ENCODE data around the gene ANLN. TPM values are rescaled to one million over a fixed set of nuclear protein-coding genes. Genes with fewer than 3 reads are reported as not detected.
"Not testable (repeated sequence)": the region's sequence is repeated elsewhere in the genome, so short reads cannot be mapped to it uniquely, and the experiment has no call there.

ANLN gene
- total and polyA plus RNA-seq, 12 donors, result 0.20 to 25.5 (median 2.4) TPM

GRCh38 chr7:36462551-36463137 lies 73.0 kb downstream of the ANLN start:
- no peaks in the 10 kb centered on the region for H3K36me3 ChIP-seq (replicated peaks in 1 of 2)
- WGBS, 4 donors, result 91 to 93% (median 92%) methylated on average over 6 of the region's 6 CpGs
- intact Hi-C loops (cut with DNase I), result no loop called here

GRCh38 chr7:36464271-36464670 lies 74.6 kb downstream of the ANLN start:
- Histone ChIP-seq H3K4me1 (replicated peaks in 1 of 2) (no peaks in the 10 kb centered on the region), H3K9me3 (replicated peaks in 1 of 3) (no peaks in the 10 kb centered on the region), H3K36me3 (replicated peaks in 1 of 2) (no peaks in the 10 kb centered on the region), H3K27me3 (no peaks in the 10 kb centered on the region), H3K4me3 (no peak overlapping the region), H3K27ac (no peak overlapping the region)
- intact Hi-C loops (cut with DNase I), result no loop called here
- 62 to 84% (median 74%) methylated on average over 3 of the region's 3 CpGs for WGBS, 4 donors
- DNase-seq, result no peak
- TF ChIP-seq POLR2A (IDR thresholded peaks at IDR 0.05), result no peak
- TF ChIP-seq CTCF (IDR thresholded peaks at IDR 0.05), result no peak

More at GRCh38 chr7:36462551-36463137, 73.0 kb downstream of the ANLN start:
- no peak overlapping the region for H3K27ac ChIP-seq
- H3K4me3 ChIP-seq, result no peak overlapping the region
- no peaks in the 10 kb centered on the region for H3K9me3 ChIP-seq (replicated peaks in 1 of 3)
- no peak for DNase-seq
- TF ChIP-seq POLR2A (IDR thresholded peaks at IDR 0.05) (no peak), CTCF (IDR thresholded peaks at IDR 0.05) (no peak)
- no peaks in the 10 kb centered on the region for H3K27me3 ChIP-seq
- H3K4me1 ChIP-seq (replicated peaks in 1 of 2), result no peaks in the 10 kb centered on the region

DNA sequence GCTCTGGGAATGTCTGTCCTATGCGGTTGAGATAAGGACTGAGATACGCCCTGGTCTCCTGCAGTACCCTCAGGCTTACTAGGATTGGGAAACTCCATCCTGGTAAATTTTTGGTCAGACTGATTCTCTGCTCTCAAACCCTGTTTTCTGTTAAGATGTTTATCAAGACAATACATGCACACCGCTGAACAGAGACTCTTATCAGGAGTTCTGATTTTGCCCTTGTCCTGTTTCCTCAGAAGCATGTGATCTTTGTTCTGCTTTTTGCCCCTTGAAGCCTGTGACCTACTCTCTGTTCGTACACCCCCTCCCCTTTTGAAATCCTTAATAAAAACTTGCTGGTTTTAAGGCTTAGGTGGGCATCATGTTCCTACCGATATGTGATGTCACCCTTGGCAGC lies 76.3 kb downstream of the ANLN start:
- intact Hi-C loops (cut with DNase I); H3K36me3 ChIP-seq (replicated peaks in 1 of 2); H3K27ac ChIP-seq; H3K9me3 ChIP-seq (replicated peaks in 1 of 3); H3K4me3 ChIP-seq; H3K4me1 ChIP-seq (replicated peaks in 1 of 2); DNase-seq; H3K27me3 ChIP-seq: not testable (repeated sequence)
- WGBS, 4 donors, result 72 to 84% (median 79%) methylated on average over 5 of the region's 5 CpGs

DNA sequence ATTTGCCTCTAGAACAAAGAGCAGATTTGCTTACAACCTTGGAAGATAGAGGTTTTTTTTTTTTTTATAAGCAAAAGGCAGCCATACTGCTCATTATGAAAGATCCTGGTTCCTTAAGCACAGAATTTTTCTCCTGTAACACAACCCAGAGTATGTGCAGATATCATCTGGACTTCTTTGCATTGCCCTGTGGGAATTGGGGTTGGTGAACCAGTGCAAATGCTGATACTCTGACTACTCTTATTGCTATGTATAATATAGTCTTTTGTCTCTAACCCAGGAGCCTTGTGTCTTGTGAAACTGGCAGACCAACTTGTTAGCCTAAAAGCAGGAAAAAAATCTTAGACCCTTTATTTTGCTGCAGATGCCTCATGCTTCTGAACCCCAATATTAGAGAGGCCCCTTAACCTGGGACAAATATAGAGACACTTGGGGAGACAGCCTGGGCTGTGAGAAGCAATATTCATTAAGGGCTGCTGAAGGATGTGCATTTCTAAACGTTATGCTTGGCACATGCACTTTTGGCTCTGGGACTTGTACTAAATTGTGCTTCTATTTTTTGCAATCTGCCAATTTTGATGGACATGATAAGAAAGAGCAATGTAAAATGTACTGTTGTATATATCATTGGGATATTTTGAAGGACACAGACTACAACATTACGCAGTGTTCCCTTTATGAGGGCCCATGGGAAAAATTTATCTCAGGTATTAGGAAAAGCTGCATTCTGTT lies 78.9 kb downstream of the ANLN start:
- intact Hi-C loops (cut with DNase I), result no loop called here
- WGBS, 4 donors, result 61 to 70% (median 68%) methylated on average over 2 of the region's 2 CpGs
- no peaks in the 10 kb centered on the region for H3K27me3 ChIP-seq
- H3K4me3 ChIP-seq, result no peak overlapping the region
- H3K4me1 ChIP-seq (replicated peaks in 1 of 2), result no peaks in the 10 kb centered on the region
- TF ChIP-seq POLR2A (IDR thresholded peaks at IDR 0.05), result no peak
- no peak for TF ChIP-seq CTCF (IDR thresholded peaks at IDR 0.05)
- no peak for DNase-seq
- no peaks in the 10 kb centered on the region for H3K36me3 ChIP-seq (replicated peaks in 1 of 2)
- H3K27ac ChIP-seq, result no peak overlapping the region
- H3K9me3 ChIP-seq (replicated peaks in 1 of 3), result no peaks in the 10 kb centered on the region

GRCh38 chr7:36469236-36469635 lies 79.6 kb downstream of the ANLN start:
- H3K36me3 ChIP-seq (replicated peaks in 1 of 2), result no peaks in the 10 kb centered on the region
- no peaks in the 10 kb centered on the region for H3K27me3 ChIP-seq
- no peak overlapping the region for H3K4me3 ChIP-seq
- H3K27ac ChIP-seq, result no peak overlapping the region
- TF ChIP-seq CTCF (IDR thresholded peaks at IDR 0.05) (no peak), POLR2A (IDR thresholded peaks at IDR 0.05) (no peak)
- intact Hi-C loops (cut with DNase I), result no loop called here
- H3K9me3 ChIP-seq (replicated peaks in 1 of 3), result no peaks in the 10 kb centered on the region
- DNase-seq, result no peak
- no peaks in the 10 kb centered on the region for H3K4me1 ChIP-seq (replicated peaks in 1 of 2)
